Transverse colon (tissue), 4 donors: ENCODE measurements around the gene MED29. TPM values are rescaled to one million over a fixed set of nuclear protein-coding genes. Genes with fewer than 3 reads are reported as not detected.

Experiments used
- DNase-seq: peaks from one replicate; pipeline ENCODE4 v3.0.0-alpha.2; 2019
- H3K27ac ChIP-seq, 4 donors: fragments of 200-600 bp; sonication (generic); 2 replicates each; pipeline ENCODE4 v1.5.1; 2016 to 2018; ENCODE audit warnings: inconsistent platforms in 4 of 4
- H3K27me3 ChIP-seq: fragments of 200-600 bp; sonication (generic); 2 replicates; pipeline ENCODE4 v1.5.1; 2017; ENCODE audit warnings: inconsistent platforms
- H3K36me3 ChIP-seq, 4 donors: fragments of 200-600 bp; sonication (generic); 2 replicates each; pipeline ENCODE4 v1.5.1; 2017 to 2019; ENCODE audit warnings: inconsistent platforms in 4 of 4
- H3K4me1 ChIP-seq, 4 donors: fragments of 200-600 bp; sonication (generic); 2 replicates each; pipeline ENCODE4 v1.5.1; 2017 to 2020; ENCODE audit warnings: inconsistent platforms in 4 of 4
- H3K4me3 ChIP-seq, 4 donors: fragments of 200-600 bp; sonication (generic); 1 replicate in 1 of 4; 2 replicates in 3 of 4; pipeline versions ENCODE4 v1.5.1 to v1.6.1; 2017 to 2019; ENCODE audit warnings: inconsistent platforms in 4 of 4
- H3K9me3 ChIP-seq, 2 donors: fragments of 200-600 bp; sonication (generic); 2 replicates each; pipeline ENCODE4 v1.5.1; 2017 to 2019; ENCODE audit warnings: inconsistent platforms in 2 of 2
- CTCF ChIP-seq, 5 experiments: fragments of 200-600 bp in 3 of 5; fragments of 450-650 bp in 2 of 5; sonication (generic) in 3 of 5; IDR thresholded peaks; 1 replicate in 2 of 5; 2 replicates in 3 of 5; pipeline ENCODE4 v1.5.1; 2016 to 2017; ENCODE audit warnings: antibody characterized with exemption in 5 of 5, inconsistent platforms in 3 of 5, mild to moderate bottlenecking in 2 of 5, moderate library complexity in 1 of 5
- EP300 ChIP-seq: sonication (generic); formaldehyde crosslinking; IDR thresholded peaks from one replicate; pipeline ENCODE4 v1.6.1; 2017; ENCODE audit warnings: antibody characterized with exemption, low read depth
- POLR2A ChIP-seq: fragments of 450-650 bp; IDR thresholded peaks from one replicate; pipeline ENCODE4 v1.6.1; 2016; ENCODE audit warnings: antibody characterized with exemption, mild to moderate bottlenecking, moderate library complexity
- POLR2AphosphoS5 ChIP-seq, 3 donors: sonication (generic); formaldehyde crosslinking; IDR thresholded peaks; one replicate each; pipeline ENCODE4 v1.6.1; 2016; ENCODE audit warnings: antibody characterized with exemption in 3 of 3
- WGBS, 2 donors: methylation state at CpG; one replicate each; pipeline ENCODE4 v1.1.5; 2018; ENCODE audit warnings: low coverage in 1 of 2; 5-methylcytosine and 5-hydroxymethylcytosine counted together
- in situ Hi-C, 4 donors: fragments of 200-750 bp; cut with MboI; loops; one replicate each; pipeline versions ENCODE4 v1.15.0 to v1.15.1; 2017; ENCODE audit warnings: low sequenced_read_pairs in 3 of 4, low pct_ligation_motif_present in 1 of 4, low pct_unique_long_range_greater_than_20kb in 1 of 4
- intact Hi-C: fragments of 100-400 bp; cut with DNase I; formaldehyde crosslinking; loops from one replicate; pipeline ENCODE4 v1.15.1; 2023; ENCODE audit warnings: low total_unique reads
- total RNA-seq, 4 donors: library from RNA; depleted of rRNA; stranded (reverse); fragments of >200 nt; gene quantifications; one replicate each; pipeline ENCODE4 v1.1.0, GENCODE V29; 2016

The MED29 gene
- 10 to 100 TPM; 22.8 to 37.4 (median 27.8) TPM for total RNA-seq

- intact Hi-C loops = no loop called here
- TF ChIP-seq EP300 (no peak), POLR2A (peak; percentile 95), POLR2AphosphoS5 (IDR thresholded peaks at IDR 0.05) (peak; percentile 94 to 98 (median 98)), CTCF (IDR thresholded peaks at IDR 0.05) (peak in 2 of 5 experiments; percentile 26 to 46)
- H3K36me3 ChIP-seq = peaks cover 0 to 19% (median 9%) of the 10 kb centered on the region in 4 donors
- H3K4me3 ChIP-seq = peak within 1 kb of the TSS; percentile 71 to 100 (median 88)
- no peaks in the 10 kb centered on the region for H3K9me3 ChIP-seq
- in situ Hi-C loops = loop anchor here in 1 of 4 donors (10.0 kb wide), 1 partner anchor 46 kb away; the partner anchor contains the start of gene SAMD4B
- peaks cover 5 to 23% (median 20%) of the 10 kb centered on the region in 4 donors for H3K4me1 ChIP-seq
- 0% methylated on average over 59 of the region's 60 CpGs; no CpG with 5 or more reads in 1 of the 2 donors for WGBS, 2 donors
- no peaks in the 10 kb centered on the region for H3K27me3 ChIP-seq
- H3K27ac ChIP-seq = peak within 1 kb of the TSS; percentile 94 to 100 (median 98)
- peak; percentile 97 for DNase-seq
These were observed at the start of gene MED29, which contains the start of gene PAF1 for GRCh38 chr19:39390751-39391437. Gene MED29 (plus strand): TSS chr19:39391378. CDS start chr19:39391423, 45 bp downstream. Gene PAF1 (minus strand): TSS chr19:39391106. CDS start chr19:39390864, 242 bp downstream.

GRCh38 chr19:39341719-39342604 lies 49.2 kb upstream of the MED29 start, which contains the start of gene SAMD4B:
Gene SAMD4B (plus strand): TSS chr19:39342421. CDS start chr19:39356894, 14,473 bp downstream.
- TF ChIP-seq POLR2A (peak; percentile 97), POLR2AphosphoS5 (IDR thresholded peaks at IDR 0.05) (peak; percentile 95 to 99 (median 97)), CTCF (IDR thresholded peaks at IDR 0.05) (peak; percentile 66 to 84 (median 78)), EP300 (peak; percentile 6)
- no peaks in the 10 kb centered on the region for H3K36me3 ChIP-seq
- H3K4me1 ChIP-seq = peaks cover 19 to 44% (median 26%) of the 10 kb centered on the region in 4 donors
- no peaks in the 10 kb centered on the region for H3K27me3 ChIP-seq
- DNase-seq = peak; percentile 99
- intact Hi-C loops = loop anchor here (10.0 kb wide), 1 partner anchor 193 kb away; the partner anchor contains the start of gene EID2B
- no peaks in the 10 kb centered on the region for H3K9me3 ChIP-seq
- peak within 1 kb of the TSS; percentile 81 to 100 (median 92) for H3K4me3 ChIP-seq
- WGBS, 2 donors = 1% methylated on average over 50 of the region's 105 CpGs; no CpG with 5 or more reads in 1 of the 2 donors
- in situ Hi-C loops = loop anchor here in 2 of 4 donors (10.0 to 25.0 kb wide), 2 partner anchors 53 to 195 kb away; partner anchors contain the start of genes EID2 (in 2 of the 2), EID2B (in 2 of the 2), MED29 (in 1 of the 2) and PAF1 (in 1 of the 2)
- H3K27ac ChIP-seq = peak within 1 kb of the TSS; percentile 83 to 93 (median 93)

GRCh38 chr19:39342647-39343305 lies 48.4 kb upstream of the MED29 start:
- in situ Hi-C loops = loop anchor here in 2 of 4 donors (10.0 to 25.0 kb wide), 2 partner anchors 52 to 195 kb away; partner anchors contain the start of genes EID2 (in 2 of the 2), EID2B (in 2 of the 2), MED29 (in 1 of the 2) and PAF1 (in 1 of the 2)
- peak; percentile 21 for DNase-seq
- no peaks in the 10 kb centered on the region for H3K27me3 ChIP-seq
- no peaks in the 10 kb centered on the region for H3K36me3 ChIP-seq
- H3K9me3 ChIP-seq = no peaks in the 10 kb centered on the region
- peak overlapping the region; percentile 83 to 93 (median 88) for H3K27ac ChIP-seq
- peaks cover 19 to 44% (median 26%) of the 10 kb centered on the region in 4 donors for H3K4me1 ChIP-seq
- TF ChIP-seq POLR2A (no peak), CTCF (IDR thresholded peaks at IDR 0.05) (no peak), EP300 (no peak), POLR2AphosphoS5 (IDR thresholded peaks at IDR 0.05) (no peak)
- 9% methylated on average over 9 of the region's 51 CpGs; no CpG with 5 or more reads in 1 of the 2 donors for WGBS, 2 donors
- intact Hi-C loops = loop anchor here (10.0 kb wide), 1 partner anchor 192 kb away; the partner anchor contains the start of gene EID2B
- peak overlapping the region; percentile 71 to 100 (median 92) for H3K4me3 ChIP-seq
